Naive thymus-derived CD8-positive, alpha-beta T cell (primary cell): ENCODE measurements around the gene GNAI3. TPM values are rescaled to one million over a fixed set of nuclear protein-coding genes. Genes with fewer than 3 reads are reported as not detected.

Experiments
- ATAC-seq, 2 donors: fragments of 150-1000 bp; cut with Tn5 transposase in 1 of 2; sonication (Bioruptor Pico), chemical (Tn5 transposase) in 1 of 2; 1 replicate in 1 of 2; 2 replicates in 1 of 2; pipeline ENCODE4 v1.10.0; 2021; ENCODE audit warnings: mild to moderate bottlenecking in 2 of 2, moderate library complexity in 2 of 2
- POLR2A ChIA-PET: fragments of 350-600 bp; sonication (Branson Sonifier 250); formaldehyde crosslinking; loops from one replicate; lab custom pipeline; 2021; ENCODE audit warnings: antibody characterized with exemption; lab: Charles Lee
- DNase-seq, 10 donors: peaks; one replicate each; pipeline versions ENCODE4 v3.0.0 to v3.0.0-alpha.2; 2020 to 2022
- H3K27ac Mint-ChIP-seq, 10 donors: one replicate each; pipeline ENCODE4 v1.8.0; 2020 to 2022; ENCODE audit warnings: mild to moderate bottlenecking in 10 of 10, mixed read lengths in 10 of 10, moderate library complexity in 4 of 10, inconsistent platforms in 1 of 10
- H3K27me3 Mint-ChIP-seq, 5 donors: one replicate each; pipeline ENCODE4 v1.8.0; 2021 to 2022; ENCODE audit warnings: mixed read lengths in 5 of 5
- H3K36me3 Mint-ChIP-seq, 3 donors: one replicate each; pipeline ENCODE4 v1.8.0; 2020 to 2022; ENCODE audit warnings: mixed read lengths in 3 of 3, mild to moderate bottlenecking in 2 of 3, inconsistent platforms in 1 of 3
- H3K4me1 Mint-ChIP-seq, 4 donors: one replicate each; pipeline ENCODE4 v1.8.0; 2021 to 2022; ENCODE audit warnings: mixed read lengths in 4 of 4
- H3K4me3 Mint-ChIP-seq, 10 donors: one replicate each; pipeline ENCODE4 v1.8.0; 2020 to 2022; ENCODE audit warnings: mild to moderate bottlenecking in 10 of 10, mixed read lengths in 10 of 10, moderate library complexity in 6 of 10, inconsistent platforms in 1 of 10
- H3K9me3 Mint-ChIP-seq, 9 donors: one replicate each; pipeline ENCODE4 v1.8.0; 2020 to 2022; ENCODE audit warnings: mixed read lengths in 9 of 9, mild to moderate bottlenecking in 3 of 9, inconsistent platforms in 1 of 9, moderate library complexity in 1 of 9
- polyA plus RNA-seq, 3 donors: library from polyadenylated mRNA; unstranded; fragments of 300-500 nt; fragmentation: Illumina TruSeq; gene quantifications; one replicate each; pipeline ENCODE4 v1.2.3, GENCODE V29; 2021
- total RNA-seq, 8 experiments: library from RNA in 2 of 8; stranded (reverse) in 2 of 8; gene quantifications; one replicate each; pipeline ENCODE4 v1.2.3 and lab custom pipeline; 2021 to 2026

Gene GNAI3
- total and polyA plus RNA-seq, 5 experiments from 2014 or later, result 6.8 to 7.7 (median 7.3) TPM

DNA sequence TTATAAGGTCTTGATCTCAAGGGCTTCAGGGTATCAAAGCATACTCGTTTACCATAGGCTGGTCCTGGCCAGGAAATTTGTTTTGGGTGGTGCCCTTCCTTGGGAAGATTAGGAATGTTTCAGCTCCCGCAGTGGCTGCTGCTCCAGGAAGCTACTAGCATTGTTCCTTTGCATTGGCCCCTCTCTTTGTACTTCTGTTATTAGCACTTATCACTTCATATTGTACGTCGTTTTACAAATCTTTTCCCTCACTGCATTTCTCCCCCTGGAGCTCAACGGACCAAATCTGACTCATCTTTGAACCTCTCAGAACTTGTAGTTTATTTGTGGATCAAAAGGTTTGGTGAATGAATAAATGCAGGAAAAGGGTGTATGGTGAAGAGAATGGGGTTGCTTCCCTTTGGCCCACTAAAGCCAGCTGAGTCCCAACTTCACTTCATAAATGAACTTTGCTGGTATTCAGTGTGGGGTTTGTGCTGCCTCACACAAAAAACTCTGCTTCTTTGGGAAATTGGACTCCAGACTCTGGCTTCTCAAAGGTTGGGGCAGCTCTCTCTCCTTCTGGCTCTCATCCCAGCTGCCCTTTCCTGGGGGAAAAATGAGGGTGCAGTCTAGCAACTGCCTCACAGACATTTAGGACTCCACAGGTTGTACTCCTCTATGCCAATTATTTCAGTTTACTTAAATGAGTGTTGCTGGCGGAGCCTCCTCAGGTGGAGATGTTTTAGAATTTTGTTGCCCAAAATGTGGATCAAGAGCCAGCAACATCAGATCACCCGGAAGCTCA, 65.1 kb downstream of the GNAI3 start:
- Mint-ChIP-seq H3K4me3 (no peak overlapping the region), H3K9me3 (no peaks in the 10 kb centered on the region), H3K27ac (peak overlapping the region in 1 of 10 donors; percentile 21), H3K4me1 (peaks cover 13 to 23% (median 19%) of the 10 kb centered on the region in 4 donors), H3K36me3 (no peaks in the 10 kb centered on the region), H3K27me3 (no peaks in the 10 kb centered on the region)
- POLR2A ChIA-PET, result no interaction called here
- ATAC-seq (no peak), DNase-seq (no peak)

- H3K4me3 Mint-ChIP-seq, result no peak overlapping the region
- no peaks in the 10 kb centered on the region for H3K27me3 Mint-ChIP-seq
- H3K4me1 Mint-ChIP-seq, result peaks cover 23 to 46% (median 33%) of the 10 kb centered on the region in 4 donors
- no peaks in the 10 kb centered on the region for H3K36me3 Mint-ChIP-seq
- POLR2A ChIA-PET, result no interaction called here
- ATAC-seq (peak in 1 of 2 donors; percentile 9), DNase-seq (peak in 1 of 10 donors; percentile 31)
- peak overlapping the region in 9 of 10 donors; percentile 32 to 81 (median 65) for H3K27ac Mint-ChIP-seq
- H3K9me3 Mint-ChIP-seq, result no peaks in the 10 kb centered on the region
Observed at GRCh38 chr1:109615879-109616278, 67.5 kb downstream of the GNAI3 start.

GRCh38 chr1:109616391-109616790, 68.0 kb downstream of the GNAI3 start:
- peaks cover 23 to 50% (median 35%) of the 10 kb centered on the region in 4 donors for H3K4me1 Mint-ChIP-seq
- peak overlapping the region; percentile 6 to 84 (median 56) for H3K27ac Mint-ChIP-seq
- no peaks in the 10 kb centered on the region for H3K36me3 Mint-ChIP-seq
- H3K4me3 Mint-ChIP-seq, result peak overlapping the region in 1 of 10 donors; percentile 23
- POLR2A ChIA-PET, result interaction anchor here (1.2 kb wide), 1 partner anchor 68 kb away, joined by 4 read pairs; the partner anchor contains the start of gene GNAI3
- no peaks in the 10 kb centered on the region for H3K9me3 Mint-ChIP-seq
- DNase-seq (no peak), ATAC-seq (no peak)
- H3K27me3 Mint-ChIP-seq, result no peaks in the 10 kb centered on the region

GRCh38 chr1:109617291-109617801, 68.9 kb downstream of the GNAI3 start:
- POLR2A ChIA-PET, result interaction anchor here (0.5 to 1.2 kb wide), 2 partner anchors 36 to 69 kb away, joined by 3 to 4 read pairs; partner anchors contain the start of gene GNAI3
- Mint-ChIP-seq H3K27me3 (no peaks in the 10 kb centered on the region), H3K36me3 (no peaks in the 10 kb centered on the region), H3K4me3 (peak overlapping the region in 1 of 10 donors; percentile 48), H3K4me1 (peaks cover 31 to 59% (median 44%) of the 10 kb centered on the region in 4 donors), H3K27ac (peak overlapping the region in 7 of 10 donors; percentile 11 to 81 (median 64)), H3K9me3 (no peaks in the 10 kb centered on the region)
- ATAC-seq (no peak), DNase-seq (no peak)

DNA sequence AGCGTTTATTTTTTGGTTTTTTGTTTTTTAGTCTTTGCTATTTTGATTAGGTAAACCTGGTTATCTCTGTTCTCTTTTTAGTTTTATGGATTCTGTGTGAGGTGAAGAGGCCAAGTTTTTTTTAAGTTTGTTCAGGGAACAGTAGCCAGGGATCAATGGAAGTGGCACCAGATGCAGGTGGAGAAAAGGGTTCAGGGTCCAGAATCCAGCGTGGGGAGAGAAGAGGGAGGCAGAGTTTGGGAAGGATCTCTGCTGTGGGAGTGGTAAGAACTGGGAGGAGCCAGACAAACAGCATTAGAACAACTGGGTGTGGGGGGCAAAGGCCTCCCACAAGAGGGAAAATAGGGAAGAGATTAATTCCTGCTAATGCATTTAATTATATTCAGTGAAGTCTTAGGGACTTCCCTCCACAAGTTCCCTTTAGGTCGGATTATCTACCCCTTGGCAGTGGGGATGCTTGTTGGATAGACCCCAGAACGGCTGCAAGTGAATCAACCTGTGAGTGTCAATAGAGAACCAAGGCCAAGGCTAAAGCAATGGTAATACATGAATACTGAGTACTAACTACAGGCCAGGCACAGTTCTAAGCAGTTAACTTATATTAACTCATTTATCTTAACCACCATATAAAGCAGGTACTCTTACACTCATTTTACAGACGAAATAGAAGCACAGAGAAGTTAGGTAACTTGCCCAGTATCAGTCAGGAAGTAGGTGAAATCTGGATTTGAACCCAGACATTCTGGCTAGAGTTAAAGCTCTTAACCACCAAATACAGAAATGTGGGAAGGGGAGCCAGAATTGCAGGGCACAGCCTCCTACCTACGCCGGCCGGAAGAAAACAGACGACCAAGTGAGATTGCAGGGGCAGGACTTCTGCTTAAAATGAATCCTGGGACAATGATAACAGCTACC, 70.5 kb downstream of the GNAI3 start:
- POLR2A ChIA-PET, result interaction anchor here (0.7 to 4.7 kb wide), 5 partner anchors 17 to 366 kb away, joined by 3 to 48 read pairs (median 4); partner anchors contain the start of genes AHCYL1 and GNAI3
- H3K4me3 Mint-ChIP-seq, result peak overlapping the region; percentile 91 to 99 (median 97)
- peak overlapping the region; percentile 92 to 99 (median 98) for H3K27ac Mint-ChIP-seq
- peaks cover 43 to 75% (median 60%) of the 10 kb centered on the region in 4 donors for H3K4me1 Mint-ChIP-seq
- no peak for DNase-seq
- no peak for ATAC-seq
- H3K36me3 Mint-ChIP-seq, result no peaks in the 10 kb centered on the region
- H3K27me3 Mint-ChIP-seq, result no peaks in the 10 kb centered on the region
- H3K9me3 Mint-ChIP-seq, result no peaks in the 10 kb centered on the region

GRCh38 chr1:109619576-109620400, 71.4 kb downstream of the GNAI3 start, which contains the start of the genes AMPD2 and GNAT2:
Gene AMPD2 (plus strand): TSS chr1:109619837. CDS start chr1:109621176, 1,339 bp downstream.
Gene GNAT2 (minus strand): TSS chr1:109619616. CDS start chr1:109612870, 6,746 bp downstream.
- no peaks in the 10 kb centered on the region for H3K9me3 Mint-ChIP-seq
- H3K4me3 Mint-ChIP-seq, result peak within 1 kb of the TSS; percentile 91 to 99 (median 97)
- H3K4me1 Mint-ChIP-seq, result peaks cover 46 to 84% (median 68%) of the 10 kb centered on the region in 4 donors
- POLR2A ChIA-PET, result interaction anchor here (0.7 to 4.7 kb wide), 6 partner anchors 18 to 365 kb away, joined by 3 to 48 read pairs (median 4); partner anchors contain the start of genes AHCYL1, ATXN7L2 and GNAI3
- H3K27me3 Mint-ChIP-seq, result no peaks in the 10 kb centered on the region
- peak within 1 kb of the TSS; percentile 92 to 99 (median 98) for H3K27ac Mint-ChIP-seq
- peak; percentile 15 to 35 for ATAC-seq
- peak; percentile 44 to 85 (median 66) for DNase-seq
- H3K36me3 Mint-ChIP-seq, result no peaks in the 10 kb centered on the region

GRCh38 chr1:109620401-109620791, 72.0 kb downstream of the GNAI3 start:
- Mint-ChIP-seq H3K27ac (peak overlapping the region; percentile 84 to 99 (median 98)), H3K9me3 (no peaks in the 10 kb centered on the region), H3K27me3 (no peaks in the 10 kb centered on the region), H3K36me3 (peaks cover 0 to 2% (median 0%) of the 10 kb centered on the region in 3 donors), H3K4me3 (peak overlapping the region; percentile 91 to 99 (median 97)), H3K4me1 (peaks cover 48 to 90% (median 71%) of the 10 kb centered on the region in 4 donors)
- DNase-seq (peak in 1 of 10 donors; percentile 16), ATAC-seq (peak in 1 of 2 donors; percentile 2)
- POLR2A ChIA-PET, result interaction anchor here (0.6 to 4.7 kb wide), 5 partner anchors 72 to 407 kb away, joined by 3 to 48 read pairs (median 4); partner anchors contain the start of genes AHCYL1, ATXN7L2, GNAI3 and SARS1

GRCh38 chr1:109620841-109621286, 72.4 kb downstream of the GNAI3 start:
- H3K4me1 Mint-ChIP-seq, result peaks cover 51 to 92% (median 71%) of the 10 kb centered on the region in 4 donors

DNA sequence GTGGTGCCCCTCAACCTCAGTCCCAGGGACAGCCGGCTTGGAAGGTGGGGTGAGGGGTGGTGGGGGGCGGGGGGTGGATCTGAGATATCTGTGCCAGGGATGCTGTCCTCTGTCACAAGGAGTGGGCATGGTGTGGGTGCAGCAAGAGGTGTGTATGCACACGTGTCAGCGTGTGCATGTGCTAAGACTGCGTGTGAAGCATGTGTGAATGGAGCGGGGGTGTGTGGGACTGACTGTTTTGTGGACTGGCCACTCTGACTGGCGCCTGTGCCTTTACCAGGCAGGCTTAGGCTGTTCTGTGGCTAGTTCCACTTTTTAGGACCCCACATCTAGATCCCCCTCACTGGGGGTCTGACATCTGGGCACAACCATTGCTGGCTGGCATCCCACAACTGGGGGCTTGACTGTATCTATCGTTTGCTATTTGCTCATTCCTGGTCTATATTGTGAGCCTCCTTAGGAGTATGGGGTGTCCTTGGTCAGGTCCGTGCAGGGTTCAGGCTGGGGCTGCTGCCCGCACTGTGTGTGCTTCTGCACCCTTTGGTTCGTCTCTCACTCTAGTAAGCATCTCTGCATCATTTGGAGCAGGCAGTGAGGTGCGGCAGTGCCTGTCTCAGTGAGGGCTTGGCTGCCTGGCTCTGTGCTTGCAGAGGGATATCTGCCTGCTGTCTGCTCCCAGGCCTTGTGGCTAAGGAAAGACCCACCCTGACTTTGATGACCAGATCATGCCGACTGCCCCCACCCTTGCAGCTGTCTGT, 73.1 kb downstream of the GNAI3 start:
- peaks cover 46 to 85% (median 65%) of the 10 kb centered on the region in 4 donors for H3K4me1 Mint-ChIP-seq
- peak overlapping the region; percentile 90 to 99 (median 98) for H3K27ac Mint-ChIP-seq
- no peaks in the 10 kb centered on the region for H3K9me3 Mint-ChIP-seq
- DNase-seq, result no peak
- peaks cover 0 to 12% (median 5%) of the 10 kb centered on the region in 3 donors for H3K36me3 Mint-ChIP-seq
- POLR2A ChIA-PET, result interaction anchor here (4.7 kb wide), 1 partner anchor 73 kb away, joined by 48 read pairs; the partner anchor contains the start of gene GNAI3
- H3K4me3 Mint-ChIP-seq, result peak overlapping the region; percentile 91 to 99 (median 97)
- peak; percentile 5 to 9 for ATAC-seq
- H3K27me3 Mint-ChIP-seq, result no peaks in the 10 kb centered on the region

More at GRCh38 chr1:109620841-109621286, 72.4 kb downstream of the GNAI3 start:
- peak overlapping the region; percentile 91 to 99 (median 97) for H3K4me3 Mint-ChIP-seq
- no peaks in the 10 kb centered on the region for H3K9me3 Mint-ChIP-seq
- peak; percentile 91 to 99 (median 95) for DNase-seq
- H3K36me3 Mint-ChIP-seq, result peaks cover 0 to 5% (median 2%) of the 10 kb centered on the region in 3 donors
- peak overlapping the region; percentile 84 to 99 (median 98) for H3K27ac Mint-ChIP-seq
- no peaks in the 10 kb centered on the region for H3K27me3 Mint-ChIP-seq
- ATAC-seq, result peak; percentile 86 to 89
- POLR2A ChIA-PET, result interaction anchor here (0.6 to 4.7 kb wide), 5 partner anchors 72 to 407 kb away, joined by 3 to 48 read pairs (median 4); partner anchors contain the start of genes AHCYL1, ATXN7L2, GNAI3 and SARS1
